ENCODE measurements around the gene IQCF6. TPM values are rescaled to one million over a fixed set of nuclear protein-coding genes. Genes with fewer than 3 reads are reported as not detected.

Gene IQCF6
- total RNA-seq, 5 donors from 2014 or later (not counting 1 experiment from before 2014, with no cell fraction given): not detected

- Histone ChIP-seq H3K27ac (ENCODE audit: low read length) (no peak overlapping the region), H3K9me3 (no peaks in the 10 kb centered on the region), H3K36me3 (ENCODE audit: control insufficient read depth in 2 of 2, extremely low read depth in 1 of 2, insufficient read depth in 1 of 2, low read length in 1 of 2) (no peaks in the 10 kb centered on the region), H3K4me1 (ENCODE audit: control insufficient read depth in 1 of 2, extremely low read depth in 1 of 2, insufficient read depth in 2 of 2, low read length in 2 of 2) (no peaks in the 10 kb centered on the region), H3K4me3 (ENCODE audit: control insufficient read depth in 1 of 2, extremely low read depth in 1 of 2, low read length in 1 of 2) (no peak overlapping the region), H3K27me3 (replicated peaks in 1 of 2; ENCODE audit: control insufficient read depth in 2 of 2, extremely low read depth in 1 of 2, insufficient read depth in 2 of 2, low read length in 1 of 2) (no peaks in the 10 kb centered on the region)
- Mint-ChIP-seq H3K36me3 (no peaks in the 10 kb centered on the region), H3K27ac (no peak overlapping the region), H3K9me3 (no peaks in the 10 kb centered on the region), H3K4me1 (peaks cover 0 to 4% (median 0%) of the 10 kb centered on the region in 3 donors), H3K27me3 (no peaks in the 10 kb centered on the region), H3K4me3 (no peak overlapping the region)
- ATAC-seq (replicated peaks in 1 of 4) (no peak), DNase-seq (no peak)
- CTCF ChIA-PET: no interaction called here
- POLR2A ChIA-PET: no interaction called here
Observed at GRCh38 chr3:51729042-51729633, 49.9 kb downstream of the IQCF6 start.

Other genes with a start within 250 kb of the IQCF6 start
- 10 to 100 TPM; 35.9 to 42.8 (median 39.7) TPM for gene RAD54L2, start 240.5 kb downstream of the IQCF6 start, total RNA-seq
- 10 to 100 TPM; 35.9 to 51.0 (median 47.0) TPM for gene TEX264, start 108.0 kb downstream of the IQCF6 start, total RNA-seq
- 1 to 10 TPM; 1.5 to 6.9 (median 2.2) TPM for gene GRM2, start 72.2 kb downstream of the IQCF6 start, total RNA-seq
- gene IQCF2, start 82.4 kb upstream of the IQCF6 start, total RNA-seq: not detected
- gene IQCF5, start 96.4 kb upstream of the IQCF6 start, total RNA-seq: not detected
- not detected for gene IQCF1, start 124.1 kb upstream of the IQCF6 start, total RNA-seq
- 10 to 100 TPM; 11.4 to 20.5 (median 18.3) TPM for gene RRP9, start 162.7 kb upstream of the IQCF6 start, total RNA-seq
- 10 to 100 TPM in 3 of 5 donors, 1 to 10 TPM in 2; 8.7 to 16.3 (median 12.4) TPM for gene PARP3, start 163.1 kb upstream of the IQCF6 start, total RNA-seq
- not detected for gene GPR62, start 176.1 kb upstream of the IQCF6 start, total RNA-seq
- 10 to 100 TPM; 11.7 to 33.3 (median 26.6) TPM for gene PCBP4, start 188.2 kb upstream of the IQCF6 start, total RNA-seq
- 10 to 100 TPM; 55.7 to 86.4 (median 78.5) TPM for gene ABHD14B, start 194.8 kb upstream of the IQCF6 start, total RNA-seq
- gene ABHD14A, start 195.8 kb upstream of the IQCF6 start, total RNA-seq: 10 to 100 TPM; 14.3 to 26.5 (median 20.8) TPM
- gene ACY1, start 204.3 kb upstream of the IQCF6 start, total RNA-seq: 10 to 100 TPM in 3 of 5 donors, 1 to 10 TPM in 2; 6.2 to 19.0 (median 13.3) TPM
- gene RPL29, start 216.7 kb upstream of the IQCF6 start, total RNA-seq: 1,000 to 10,000 TPM; 1,518 to 1,711 (median 1,629) TPM